Thyroid gland (tissue), 4 donors: ENCODE measurements around the gene RFX3. TPM values are rescaled to one million over a fixed set of nuclear protein-coding genes. Genes with fewer than 3 reads are reported as not detected.

ENCODE experiments used
- DNase-seq, 2 donors: peaks; one replicate each; pipeline ENCODE4 v3.0.0-alpha.2; 2019
- H3K27ac ChIP-seq, 3 donors: fragments of 200-600 bp; sonication (generic); 1 replicate in 2 of 3; 2 replicates in 1 of 3; pipeline ENCODE4 v1.5.1; 2016 to 2019; ENCODE audit warnings: mild to moderate bottlenecking in 1 of 3, moderate library complexity in 1 of 3
- H3K27me3 ChIP-seq: fragments of 200-600 bp; sonication (generic); one replicate; pipeline ENCODE4 v1.5.1; 2019
- H3K36me3 ChIP-seq, 2 donors: fragments of 200-600 bp; sonication (generic); one replicate each; pipeline ENCODE4 v1.5.1; 2016 to 2019
- H3K4me1 ChIP-seq, 2 donors: fragments of 200-600 bp; sonication (generic); one replicate each; pipeline ENCODE4 v1.5.1; 2017 to 2019
- H3K4me3 ChIP-seq, 3 donors: fragments of 200-600 bp; sonication (generic); replicated peaks in 1 of 3; 1 replicate in 2 of 3; 2 replicates in 1 of 3; pipeline ENCODE4 v1.5.1; 2016; ENCODE audit warnings: mild to moderate bottlenecking in 1 of 3
- H3K9me3 ChIP-seq: fragments of 200-600 bp; sonication (generic); one replicate; pipeline ENCODE4 v1.5.1; 2017
- CTCF ChIP-seq, 6 experiments: fragments of 200-600 bp in 3 of 6; fragments of 450-650 bp in 3 of 6; sonication (generic) in 3 of 6; IDR thresholded peaks; one replicate each; pipeline ENCODE4 v1.5.1; 2016 to 2019; ENCODE audit warnings: antibody characterized with exemption in 6 of 6, mild to moderate bottlenecking in 2 of 6, inconsistent platforms in 1 of 6, moderate library complexity in 1 of 6
- POLR2A ChIP-seq, 2 donors: fragments of 450-650 bp; IDR thresholded peaks; one replicate each; pipeline ENCODE4 v1.6.1; 2017; ENCODE audit warnings: antibody characterized with exemption in 2 of 2, mild to moderate bottlenecking in 2 of 2, moderate library complexity in 1 of 2
- WGBS, 2 donors: methylation state at CpG; one replicate each; pipeline ENCODE4 v1.1.5; 2017; 5-methylcytosine and 5-hydroxymethylcytosine counted together
- intact Hi-C: fragments of 100-400 bp; cut with DNase I; formaldehyde crosslinking; loops from one replicate; pipeline ENCODE4 v1.15.1; 2023
- total RNA-seq, 4 donors: library from RNA; depleted of rRNA; stranded (reverse); fragments of >200 nt; gene quantifications; one replicate each; pipeline ENCODE4 v1.2.3, GENCODE V29; 2016

RFX3 gene
- total RNA-seq, 4 donors from 2014 or later = 8.8 to 16.7 (median 12.3) TPM

GRCh38 chr9:3475300-3476020 lies 50.3 kb downstream of the RFX3 start:
- no peaks in the 10 kb centered on the region for H3K9me3 ChIP-seq
- H3K4me1 ChIP-seq = peaks cover 4 to 5% of the 10 kb centered on the region in 2 donors
- 90 to 92% methylated on average over 14 of the region's 14 CpGs for WGBS, 2 donors
- intact Hi-C loops = no loop called here
- TF ChIP-seq CTCF (IDR thresholded peaks at IDR 0.05) (no peak), POLR2A (IDR thresholded peaks at IDR 0.05) (no peak)
- H3K4me3 ChIP-seq = no peak overlapping the region
- no peaks in the 10 kb centered on the region for H3K27me3 ChIP-seq
- H3K36me3 ChIP-seq = no peaks in the 10 kb centered on the region
- no peak overlapping the region for H3K27ac ChIP-seq
- peak; percentile 16 to 18 for DNase-seq

- Histone ChIP-seq H3K27me3 (no peaks in the 10 kb centered on the region), H3K27ac (no peak overlapping the region), H3K4me3 (no peak overlapping the region), H3K9me3 (no peaks in the 10 kb centered on the region), H3K4me1 (peaks cover 4 to 5% of the 10 kb centered on the region in 2 donors), H3K36me3 (no peaks in the 10 kb centered on the region)
- intact Hi-C loops = no loop called here
- WGBS, 2 donors = 96 to 98% methylated on average over 2 of the region's 2 CpGs
- no peak for TF ChIP-seq CTCF (IDR thresholded peaks at IDR 0.05)
- no peak for TF ChIP-seq POLR2A (IDR thresholded peaks at IDR 0.05)
- DNase-seq = no peak
Observed at GRCh38 chr9:3474821-3475220, 51.0 kb downstream of the RFX3 start.

GRCh38 chr9:3473405-3473804 lies 52.4 kb downstream of the RFX3 start:
- DNase-seq = no peak
- Histone ChIP-seq H3K27me3 (no peaks in the 10 kb centered on the region), H3K4me3 (no peak overlapping the region), H3K36me3 (no peaks in the 10 kb centered on the region), H3K27ac (no peak overlapping the region), H3K4me1 (no peaks in the 10 kb centered on the region), H3K9me3 (no peaks in the 10 kb centered on the region)
- 93 to 95% methylated on average over 1 of the region's 1 CpG for WGBS, 2 donors
- intact Hi-C loops = no loop called here
- TF ChIP-seq CTCF (IDR thresholded peaks at IDR 0.05) = no peak
- TF ChIP-seq POLR2A (IDR thresholded peaks at IDR 0.05) = no peak

GRCh38 chr9:3471883-3472282 lies 53.9 kb downstream of the RFX3 start:
- no peaks in the 10 kb centered on the region for H3K9me3 ChIP-seq
- no peak overlapping the region for H3K27ac ChIP-seq
- H3K27me3 ChIP-seq = no peaks in the 10 kb centered on the region
- intact Hi-C loops = no loop called here
- H3K4me3 ChIP-seq = no peak overlapping the region
- DNase-seq = no peak
- WGBS, 2 donors = 78 to 85% methylated on average over 3 of the region's 3 CpGs
- TF ChIP-seq POLR2A (IDR thresholded peaks at IDR 0.05) (no peak), CTCF (IDR thresholded peaks at IDR 0.05) (no peak)
- no peaks in the 10 kb centered on the region for H3K36me3 ChIP-seq
- H3K4me1 ChIP-seq = peaks cover 0 to 3% of the 10 kb centered on the region in 2 donors

GRCh38 chr9:3468421-3469205 lies 57.2 kb downstream of the RFX3 start:
- Histone ChIP-seq H3K9me3 (no peaks in the 10 kb centered on the region), H3K4me3 (no peak overlapping the region), H3K27ac (no peak overlapping the region), H3K36me3 (no peaks in the 10 kb centered on the region), H3K27me3 (no peaks in the 10 kb centered on the region), H3K4me1 (peaks cover 0 to 3% of the 10 kb centered on the region in 2 donors)
- intact Hi-C loops = no loop called here
- 71 to 86% methylated on average over 4 of the region's 4 CpGs for WGBS, 2 donors
- no peak for DNase-seq
- no peak for TF ChIP-seq POLR2A (IDR thresholded peaks at IDR 0.05)
- no peak for TF ChIP-seq CTCF (IDR thresholded peaks at IDR 0.05)
